ENCODE results near the gene WDR64.

WDR64 gene

DNA sequence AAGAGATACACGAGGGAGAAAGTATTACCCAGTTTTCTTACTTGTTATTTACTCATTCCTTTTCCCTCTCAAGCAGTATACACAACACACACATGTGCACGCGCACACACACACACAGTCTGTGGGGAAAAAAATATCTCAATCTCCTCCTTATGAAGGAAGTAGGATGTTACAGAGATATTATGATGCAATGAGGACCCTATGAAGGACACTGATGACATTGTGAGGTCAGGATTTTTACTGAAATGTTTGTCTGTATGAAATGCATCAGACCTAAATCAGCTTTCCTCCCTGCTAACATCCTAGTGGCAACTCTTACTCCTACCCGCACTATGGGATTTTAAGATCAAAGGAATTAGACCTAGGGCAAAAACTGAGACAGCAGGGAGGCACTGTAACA lies at the start of gene WDR64:
WDR64 (plus strand) TSS at position 270 of the 400 bp plus-strand sequence. CDS start 204 bp downstream, outside the sequence.
- no peak for DNase-seq

DNA sequence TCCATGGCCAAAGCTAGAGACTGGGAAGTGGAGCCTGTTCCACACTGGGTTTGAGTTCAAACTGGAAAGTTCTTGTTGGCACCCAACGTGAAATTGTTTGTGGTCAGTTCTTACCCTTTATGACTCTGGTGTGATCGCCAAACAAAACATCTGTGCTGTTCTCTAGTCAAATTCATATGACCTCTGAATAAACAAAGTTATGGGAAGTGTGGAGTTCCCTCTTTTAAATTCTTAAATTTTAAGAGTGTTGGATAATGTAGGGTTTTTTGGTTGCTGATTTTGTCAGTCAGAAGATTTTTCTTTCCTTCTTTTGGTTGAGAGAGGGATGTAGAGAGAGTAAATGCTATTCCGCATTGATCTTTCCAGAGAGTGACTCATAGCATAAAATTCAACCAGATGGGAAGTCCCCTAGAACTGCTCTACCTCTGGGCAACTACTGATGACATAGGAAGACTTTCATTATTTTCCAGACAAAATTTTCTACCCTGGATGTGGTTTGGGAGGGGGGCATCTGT lies 48.3 kb upstream of the WDR64 start:
- DNase-seq, result no peak

DNA sequence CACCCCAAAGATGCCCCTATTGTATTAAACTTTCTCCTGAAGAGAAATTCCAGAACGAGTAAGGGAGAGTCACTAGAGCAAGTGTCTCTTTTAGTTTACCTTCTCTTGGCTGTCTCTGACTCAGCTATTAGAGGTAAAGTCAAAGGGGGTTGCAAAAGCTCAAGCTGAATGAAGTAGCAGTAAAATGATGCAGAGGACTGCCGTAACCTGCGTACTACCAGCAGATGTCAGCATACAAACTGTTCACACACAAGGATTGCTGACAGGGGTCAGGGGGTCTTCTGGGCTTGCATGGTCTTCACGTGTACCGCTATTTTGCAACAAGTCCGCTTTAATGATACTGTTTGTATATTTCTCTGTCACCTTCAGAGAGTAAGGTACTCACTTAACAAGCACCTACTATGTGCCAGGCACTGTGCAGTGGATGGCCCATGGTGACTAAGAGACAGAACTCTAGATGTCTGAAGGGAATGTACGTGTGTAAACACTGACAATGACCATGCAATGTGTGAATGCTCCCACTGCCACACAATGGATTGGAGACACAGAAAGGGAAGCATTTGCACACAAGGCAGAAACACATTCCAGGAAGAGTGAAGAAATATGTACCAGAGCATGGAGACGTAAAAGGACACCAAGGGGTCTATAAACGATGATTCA lies 46.8 kb upstream of the WDR64 start:
- no peak for DNase-seq

DNA sequence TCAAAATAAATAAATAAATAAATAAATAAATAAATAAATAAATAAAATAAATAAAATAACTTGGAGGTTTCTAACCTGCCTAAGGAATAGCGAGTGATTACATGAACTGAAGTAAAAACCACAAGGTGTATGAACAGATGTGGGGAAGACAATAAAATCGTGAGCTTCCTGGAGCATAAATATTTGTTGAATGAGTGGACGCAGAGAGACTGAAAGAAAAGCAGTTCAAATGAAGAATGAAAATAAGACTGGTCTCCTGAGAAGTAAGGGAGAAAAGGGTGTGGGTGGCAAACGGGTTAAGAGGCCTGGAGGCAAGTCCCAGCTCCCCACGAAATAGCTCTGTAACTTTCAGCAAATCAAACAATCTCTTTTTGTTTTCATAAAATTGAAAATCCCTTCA lies 45.5 kb upstream of the WDR64 start:
- no peak for DNase-seq

DNA sequence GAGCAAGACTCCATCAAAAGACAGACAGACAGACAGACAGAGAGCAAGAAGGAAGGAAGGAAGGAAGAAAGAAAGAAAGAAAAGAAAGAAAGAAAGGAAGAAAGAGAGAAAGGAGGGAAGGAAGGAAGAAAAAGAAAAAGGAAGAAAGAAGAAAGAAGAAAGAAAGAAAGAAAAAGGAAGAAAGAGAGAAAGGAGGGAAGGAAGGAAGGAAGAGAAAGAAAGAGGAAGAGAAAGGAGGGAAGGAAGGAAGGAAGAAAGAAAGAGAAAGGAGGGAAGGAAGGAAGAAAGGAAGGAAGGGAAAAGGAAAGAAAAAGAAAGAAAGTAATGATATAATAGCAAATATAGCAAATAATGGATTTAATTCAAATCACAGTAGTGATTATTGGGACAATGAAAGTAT lies 44.6 kb upstream of the WDR64 start:
- no peak for DNase-seq

DNA sequence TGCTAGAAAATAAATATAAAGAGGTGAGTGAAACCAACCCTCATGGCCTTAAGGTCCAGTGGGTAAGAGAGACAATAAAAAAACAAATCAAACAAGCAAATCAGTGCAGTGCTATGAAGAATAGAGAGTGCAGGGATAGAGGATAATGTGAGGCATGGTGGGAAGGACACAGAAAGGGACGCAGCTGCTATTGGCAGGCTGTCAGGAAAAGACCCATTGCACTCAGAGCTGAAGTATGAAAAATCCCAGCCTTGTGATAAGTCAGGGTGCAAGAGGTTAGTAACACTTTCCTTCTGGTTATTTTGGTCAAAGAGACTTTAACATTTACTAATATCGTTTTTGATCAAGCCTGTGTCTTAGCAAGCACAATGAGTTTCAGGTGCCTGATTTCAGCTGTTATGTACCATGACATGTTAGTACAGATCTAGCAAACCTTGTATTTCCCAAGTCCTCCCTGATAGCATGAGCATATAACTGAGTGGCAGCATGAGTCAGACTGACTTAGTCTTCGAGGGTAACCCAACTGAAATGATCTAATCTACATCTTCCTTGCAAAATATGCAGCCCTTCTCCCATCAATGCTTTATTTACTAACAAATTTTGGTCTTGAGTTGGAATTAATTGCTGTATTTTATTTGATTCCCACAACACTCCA lies 43.6 kb upstream of the WDR64 start:
- DNase-seq, result no peak

DNA sequence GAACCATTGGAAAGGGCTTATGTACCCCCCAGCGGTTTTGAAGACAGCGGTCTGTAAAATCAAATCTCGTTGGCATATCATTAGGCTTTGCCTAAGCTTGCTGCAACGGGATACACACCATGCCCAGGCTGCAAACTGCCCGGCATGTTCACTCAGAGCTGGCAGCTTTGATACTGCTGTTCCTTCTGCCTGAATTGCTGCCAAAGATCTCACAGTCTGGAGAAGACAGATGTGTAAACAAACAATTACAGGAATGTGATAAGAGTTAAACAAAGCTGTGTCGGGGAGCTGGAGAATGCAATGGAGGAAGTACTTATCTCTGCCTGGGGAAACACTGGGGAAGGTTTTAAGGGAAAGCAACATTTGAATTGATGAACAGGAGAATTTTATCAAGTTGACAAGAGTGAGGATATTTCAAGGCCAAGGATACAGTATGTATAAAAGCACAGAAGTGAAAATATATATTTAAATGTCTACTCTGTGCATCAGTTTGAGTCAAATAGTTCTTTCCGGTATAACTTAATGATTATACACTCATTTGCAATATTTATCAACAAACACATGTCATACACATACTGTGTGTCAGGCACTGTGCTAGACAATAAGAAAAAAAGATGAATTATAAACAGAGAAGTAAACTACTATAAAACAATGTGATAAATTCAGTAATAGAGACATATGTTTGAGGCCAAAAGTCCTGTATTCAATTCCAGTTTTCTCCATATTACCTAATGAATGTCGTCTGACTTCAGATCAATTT lies 41.8 kb upstream of the WDR64 start:
- no peak for DNase-seq

DNA sequence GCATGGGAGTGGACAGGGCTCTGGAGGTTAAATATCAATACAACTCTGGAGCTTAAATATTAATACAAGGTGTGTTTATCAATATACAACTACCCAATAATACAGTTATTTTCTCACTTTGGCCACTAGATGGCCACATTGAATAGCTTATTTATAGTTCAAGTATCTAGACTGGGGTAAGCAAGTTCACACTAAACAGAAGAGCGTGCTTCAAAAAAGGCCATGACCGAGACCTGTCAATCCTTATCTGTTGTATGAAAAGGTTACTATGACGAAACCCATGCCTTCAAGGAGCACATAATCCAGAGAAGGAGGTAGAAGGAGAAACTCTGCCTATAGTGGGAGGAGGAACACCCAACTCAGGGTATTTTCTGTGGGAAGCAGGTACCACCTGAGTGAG lies 41.0 kb upstream of the WDR64 start:
- DNase-seq, result no peak

DNA sequence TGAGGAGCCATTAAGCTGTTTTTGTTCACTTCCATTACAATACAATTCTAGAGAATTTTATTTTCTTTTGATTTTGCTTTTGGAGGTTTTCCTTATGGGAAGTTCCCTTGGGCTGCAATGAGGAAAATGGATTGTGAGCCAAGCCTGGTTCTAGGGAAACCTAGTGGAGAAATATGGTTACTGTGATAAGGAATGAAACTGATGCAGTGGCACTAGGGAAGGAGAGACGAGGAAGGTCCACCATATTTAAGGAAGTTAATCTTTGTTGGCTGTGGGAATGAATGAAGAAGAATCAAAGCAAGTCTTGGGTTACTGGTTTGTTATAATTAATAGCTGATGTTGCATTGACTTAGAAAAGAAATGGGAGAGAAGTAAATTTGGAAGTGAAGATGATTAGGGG lies 40.3 kb upstream of the WDR64 start:
- DNase-seq, result no peak

DNA sequence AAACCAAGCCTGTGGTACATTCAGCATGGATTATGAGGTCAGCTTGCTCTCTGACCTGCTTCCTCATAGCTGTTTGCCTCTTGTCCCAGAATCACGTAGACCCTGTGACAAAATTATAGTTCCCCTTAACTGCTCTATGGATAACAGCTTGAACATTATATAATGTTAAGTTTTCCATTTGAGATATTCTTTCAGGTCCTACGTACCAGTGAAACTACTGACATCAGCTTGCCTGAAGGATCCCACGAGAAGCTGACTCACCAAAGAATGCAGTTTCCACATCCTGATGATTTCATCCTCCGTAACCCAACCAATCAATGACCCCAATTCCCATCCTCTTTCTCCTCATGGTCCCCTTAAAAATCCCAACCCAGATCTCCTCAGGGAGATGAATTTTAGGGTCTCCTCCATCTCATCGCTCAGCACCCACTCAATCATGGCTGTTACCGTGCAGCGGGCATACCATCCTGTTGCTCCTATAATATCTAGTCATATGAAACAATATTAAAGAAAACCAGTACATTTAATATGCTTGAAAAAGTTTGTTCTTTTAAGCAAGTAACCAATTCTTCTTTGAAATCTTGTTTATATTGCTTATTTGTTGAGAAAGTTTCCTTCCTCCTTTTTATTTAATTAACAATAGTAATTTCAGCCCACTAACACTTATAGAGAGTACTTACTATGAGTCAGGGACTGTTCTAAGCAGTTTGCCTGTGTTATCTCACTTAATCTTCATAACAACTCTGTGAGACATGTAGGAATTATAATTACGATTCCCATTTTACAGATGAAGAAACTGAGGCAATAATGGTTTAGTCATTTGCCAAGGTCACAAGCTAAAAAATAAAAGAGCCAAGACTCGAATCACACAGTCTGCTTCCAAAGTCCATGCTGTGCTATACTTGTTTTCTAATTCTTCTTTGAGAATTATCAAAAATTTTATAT lies 39.3 kb upstream of the WDR64 start:
- DNase-seq, result no peak

DNA sequence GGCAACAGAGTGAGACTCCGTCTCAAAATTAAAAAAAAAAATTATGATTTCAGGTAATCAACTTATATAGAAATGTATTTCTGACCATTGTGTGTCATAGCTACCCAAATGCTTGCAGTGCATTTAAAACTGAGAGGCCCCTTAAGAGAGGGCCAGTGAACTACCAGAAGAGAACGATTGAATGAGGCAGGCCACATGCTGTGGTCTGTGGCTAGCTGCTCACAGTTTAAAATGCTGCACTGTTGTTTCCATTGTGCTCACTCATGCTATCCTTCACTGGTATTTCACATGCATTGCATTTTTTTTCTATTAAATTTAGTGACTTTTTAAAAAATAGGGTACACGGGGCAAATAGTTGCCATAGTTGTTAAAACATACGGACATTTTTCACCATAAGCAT lies 37.9 kb upstream of the WDR64 start:
- no peak for DNase-seq

DNA sequence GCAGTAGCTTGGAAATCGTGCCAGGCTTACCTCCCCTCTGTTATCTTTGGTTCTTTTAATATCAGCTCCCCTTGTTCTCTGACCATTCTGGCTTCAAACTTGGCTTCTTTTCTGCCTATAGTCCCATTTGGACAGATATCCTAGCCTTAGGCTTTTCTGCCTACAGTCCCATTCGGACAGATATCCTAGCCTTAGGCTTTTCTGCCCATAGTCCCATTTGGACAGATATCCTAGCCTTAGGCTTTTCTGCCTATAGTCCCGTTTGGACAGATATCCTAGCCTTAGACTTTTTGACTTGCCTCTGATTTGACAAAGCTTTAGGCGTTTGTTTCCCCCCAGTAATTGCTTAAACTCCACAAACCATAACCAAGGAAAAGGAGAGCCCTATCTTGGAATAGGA lies 37.5 kb upstream of the WDR64 start:
- no peak for DNase-seq

DNA sequence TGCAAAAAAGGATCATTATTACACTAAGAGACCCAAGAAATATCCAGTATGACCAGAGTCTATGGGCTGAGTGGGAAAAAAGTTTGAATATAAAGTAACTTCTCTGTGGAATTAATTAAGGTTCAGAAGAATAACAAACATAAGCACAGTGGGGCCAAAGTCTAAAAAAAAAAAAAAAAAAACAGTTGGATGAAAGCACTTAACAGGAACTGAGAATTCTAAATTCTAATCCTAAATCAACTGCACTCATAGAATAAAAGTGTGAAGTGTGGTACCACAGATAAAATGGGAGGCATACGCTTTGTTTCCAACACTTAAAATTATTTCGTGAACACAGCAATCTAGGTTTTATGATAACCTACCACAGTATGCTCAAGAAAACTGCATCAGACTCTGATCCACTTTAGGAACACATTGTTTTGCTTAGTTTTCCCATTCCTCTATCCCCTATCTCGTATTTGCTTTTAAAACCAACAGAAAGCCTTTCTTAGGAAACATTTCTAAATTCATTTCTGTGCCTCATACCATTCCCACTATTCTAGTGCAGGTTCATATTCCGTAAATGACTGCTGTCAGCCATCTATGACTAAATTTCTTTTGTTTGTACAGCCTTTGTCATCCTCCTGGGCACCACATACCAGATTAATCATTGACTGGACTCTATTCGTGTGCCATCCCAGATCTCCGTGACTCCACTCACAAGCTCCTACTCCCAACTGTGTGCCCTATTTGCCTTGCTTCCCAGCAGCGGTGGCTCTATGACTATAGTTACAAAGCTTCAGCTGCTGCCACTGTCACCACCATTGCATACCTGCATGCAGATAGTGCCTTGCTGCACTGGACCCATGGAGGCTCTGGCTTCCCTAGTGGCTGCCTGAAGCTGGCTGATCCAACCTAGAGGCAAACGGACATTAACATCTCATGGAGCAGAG lies 36.8 kb upstream of the WDR64 start:
- no peak for DNase-seq

DNA sequence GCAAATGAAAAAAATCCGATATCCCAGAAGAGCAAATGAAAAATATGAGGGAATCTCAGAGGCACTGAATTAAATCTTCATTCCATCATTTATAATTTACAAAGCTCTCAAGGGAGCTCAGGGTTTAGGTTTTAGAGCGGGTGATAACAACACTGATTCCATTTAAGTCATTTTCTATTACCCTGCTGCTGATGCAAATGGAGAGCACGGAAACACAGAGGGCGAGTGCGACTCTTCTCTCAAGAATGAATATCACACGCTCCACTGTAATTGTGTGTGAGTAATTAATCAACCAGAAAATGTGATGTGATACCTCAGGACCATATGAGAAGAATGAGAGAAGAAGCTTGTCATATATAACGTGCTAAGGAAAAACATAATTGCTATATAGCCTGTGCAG lies 34.7 kb upstream of the WDR64 start:
- no peak for DNase-seq

DNA sequence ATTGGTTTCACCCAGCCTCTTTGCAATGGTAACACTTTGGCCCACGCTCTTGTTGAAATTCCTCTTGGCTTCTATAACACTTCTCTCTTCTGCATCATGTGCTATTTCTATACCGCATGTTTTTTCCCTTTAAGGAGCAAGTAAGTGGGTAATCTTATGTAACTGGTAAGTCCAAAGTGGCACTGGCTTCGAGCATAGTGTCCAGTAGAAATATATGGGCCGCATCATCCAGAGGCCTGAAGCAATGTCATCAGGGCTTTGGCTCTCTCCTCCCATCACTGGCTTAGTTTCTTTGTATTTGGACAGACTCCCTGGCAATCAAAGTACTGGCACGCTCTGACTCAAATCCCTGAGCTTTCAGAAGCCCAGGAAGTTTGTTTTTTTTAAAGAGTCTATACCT lies 29.4 kb upstream of the WDR64 start:
- no peak for DNase-seq

DNA sequence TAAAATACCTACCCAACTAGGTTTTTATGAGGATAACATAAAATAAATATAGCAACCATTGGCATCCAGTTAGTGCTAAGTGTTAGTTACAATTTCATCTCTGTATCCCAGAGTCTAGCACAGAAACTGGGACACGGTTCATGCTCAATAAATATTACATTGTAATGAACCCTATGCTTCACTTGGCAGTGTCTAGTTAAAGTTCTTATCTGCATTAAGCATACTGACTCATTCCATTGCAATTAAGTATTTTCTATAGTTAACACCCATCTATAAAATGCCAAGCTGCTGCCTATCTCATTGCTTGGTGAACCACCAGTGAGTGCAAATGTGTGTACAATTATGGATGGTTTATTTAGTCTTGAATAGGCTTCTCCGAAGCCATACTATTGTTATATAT lies 27.1 kb upstream of the WDR64 start:
- no peak for DNase-seq

DNA sequence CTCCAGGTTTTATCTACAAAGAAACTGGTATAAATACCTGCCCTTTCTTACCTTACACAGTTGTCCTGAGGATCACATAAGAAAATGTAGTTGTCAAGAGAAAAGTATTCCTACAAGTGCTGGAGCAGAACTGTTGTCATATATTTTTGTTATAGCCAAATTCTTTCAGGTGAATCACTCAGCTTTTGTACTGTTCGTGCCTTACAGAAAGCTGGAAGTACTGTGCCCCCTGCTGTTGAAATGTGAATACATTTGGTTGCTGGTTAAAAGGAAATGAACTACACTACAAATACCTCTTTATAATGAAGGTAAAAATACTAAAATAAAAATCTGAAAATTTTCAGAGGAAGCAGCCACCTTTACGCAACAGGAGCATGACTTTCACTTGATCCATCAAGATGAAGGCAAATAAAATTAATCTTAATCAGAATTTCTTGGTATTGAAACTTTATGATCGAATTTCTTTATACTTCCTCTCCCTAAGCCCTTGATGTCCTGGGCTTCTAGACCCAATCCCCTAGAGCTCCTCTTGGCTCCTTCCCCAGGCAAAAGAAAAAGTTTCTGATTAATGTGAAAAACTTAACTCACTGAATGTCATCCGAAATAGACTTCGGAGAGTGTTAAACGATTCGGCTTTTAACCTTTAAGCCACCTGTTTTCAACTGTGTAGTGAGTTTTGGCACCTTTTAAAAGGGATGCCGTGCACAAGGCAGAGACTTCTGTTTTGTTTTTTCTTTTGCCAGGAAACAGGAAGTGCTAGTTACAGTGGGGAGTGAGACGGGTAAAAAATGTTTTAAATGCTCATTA lies 24.4 kb upstream of the WDR64 start:
- peak in 1 of 2 experiments; percentile 27 for DNase-seq

DNA sequence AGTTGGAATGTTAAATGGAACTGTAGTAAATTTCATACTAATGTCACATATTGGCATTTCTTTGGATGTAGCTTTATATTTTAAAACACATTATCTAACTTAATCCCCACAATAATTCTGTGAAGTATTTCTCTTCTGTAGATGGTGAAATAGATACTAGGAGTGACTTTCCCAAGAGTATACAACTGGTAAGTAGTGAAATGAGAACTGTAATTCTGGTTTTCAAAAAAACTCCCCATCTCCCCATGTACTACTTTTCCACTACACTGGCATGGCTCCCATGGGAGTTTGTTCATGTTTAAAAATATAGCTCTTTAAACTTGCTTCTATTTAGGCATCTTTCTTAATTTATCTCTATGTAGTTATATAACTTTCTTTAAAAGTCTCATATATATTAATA lies 22.1 kb upstream of the WDR64 start:
- DNase-seq, result no peak

DNA sequence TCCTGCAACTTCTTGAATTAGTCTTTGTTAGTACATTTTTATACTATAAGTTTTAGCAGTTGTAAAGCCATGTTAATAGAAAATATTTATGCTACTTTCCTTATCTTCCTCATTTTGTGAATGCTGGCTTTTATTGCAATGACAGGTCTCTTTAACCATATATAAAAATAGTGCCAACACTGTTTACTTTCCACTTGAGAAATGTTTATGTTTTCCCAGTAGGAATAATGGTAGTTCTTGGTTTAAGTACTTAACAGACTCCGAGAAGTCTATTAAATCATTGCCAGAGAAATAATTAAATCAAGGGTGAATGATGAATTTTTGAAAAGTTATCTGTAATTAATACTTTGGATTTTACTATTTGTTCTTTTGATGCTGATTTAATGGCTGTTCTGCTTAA lies 21.6 kb upstream of the WDR64 start:
- no peak for DNase-seq

DNA sequence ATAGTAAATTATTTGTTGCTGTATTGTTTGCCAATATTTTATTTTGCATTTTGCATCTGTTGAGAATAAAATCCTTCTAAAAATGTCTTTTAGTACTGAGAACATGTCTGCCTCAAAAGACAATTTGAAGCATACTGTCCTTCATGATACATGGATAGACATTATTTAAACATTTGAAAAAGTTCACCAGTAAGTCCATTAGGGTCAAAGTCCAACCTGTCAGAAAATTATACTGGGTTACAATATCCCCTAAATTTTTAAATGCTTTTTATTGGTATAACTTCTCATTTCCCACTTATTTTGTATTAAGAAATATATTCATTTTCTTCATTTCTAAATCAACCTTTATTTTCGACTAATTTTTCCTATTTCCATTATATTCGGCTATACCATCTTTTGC lies 21.2 kb upstream of the WDR64 start:
- no peak for DNase-seq

DNA sequence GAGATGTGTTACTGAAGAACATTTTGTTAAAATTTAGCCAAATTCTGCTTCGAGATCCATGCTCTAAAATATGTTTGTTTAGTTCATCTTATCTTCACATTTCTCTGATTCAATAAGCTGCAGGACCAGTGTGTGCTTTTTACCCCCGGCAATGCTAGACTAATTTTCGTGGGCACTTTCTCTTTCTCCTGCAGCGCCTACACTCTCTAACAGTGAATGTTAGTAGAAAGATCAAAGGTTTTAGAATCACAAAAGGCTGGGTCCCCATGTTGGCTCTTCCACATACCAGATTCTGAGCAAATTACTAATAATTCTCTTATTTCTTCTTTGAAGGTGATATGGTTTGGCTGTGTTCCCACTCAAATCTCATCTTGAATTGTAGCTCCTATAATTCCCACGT lies 20.4 kb upstream of the WDR64 start:
- DNase-seq, result no peak

Data from activated CD4-positive, alpha-beta T cell treated with anti-CD3 and anti-CD28 coated beads, Interleukin-2, amount 50 U/mL, for 48 hours (primary cell).